GM18505 (cell line): ENCODE data around the gene RABL2B.
"Not testable (repeated sequence)": the region's sequence is repeated elsewhere in the genome, so short reads cannot be mapped to it uniquely, and the experiment has no call there.

Source experiments
- ATAC-seq: cut with Tn5 transposase; IDR thresholded peaks from one replicate; pipeline ENCODE4 v1.9.1; 2021; ENCODE audit not compliant: unreplicated experiment
- POLR2A ChIP-seq: IDR thresholded peaks from 4 replicates; pipeline ENCODE4 v1.6.1; 2011; ENCODE audit warnings: borderline replicate concordance; ENCODE audit not compliant: insufficient read depth, insufficient read length; ENCODE audit errors: extremely low read depth

The RABL2B gene

GRCh38 chr22:50783033-50783879 is at the start of gene RABL2B:
RABL2B (minus strand) TSS chr22:50783636; CDS start chr22:50782294, 1,342 bp downstream.
- TF ChIP-seq POLR2A: peak; percentile 44
- ATAC-seq: peak; percentile 99

- not testable (repeated sequence) for ATAC-seq
These were observed 3.5 kb upstream of the RABL2B start for GRCh38 chr22:50786936-50787335.

GRCh38 chr22:50785289-50785688 is 1.9 kb upstream of the RABL2B start:
- not testable (repeated sequence) for ATAC-seq

GRCh38 chr22:50783880-50784276 is 442 bp upstream of the RABL2B start:
- peak; percentile 23 for ATAC-seq

- not testable (repeated sequence) for ATAC-seq
These were observed 1.2 kb downstream of the RABL2B start for GRCh38 chr22:50782253-50782652.

- ATAC-seq: not testable (repeated sequence)
These were observed 3.2 kb downstream of the RABL2B start for GRCh38 chr22:50780244-50780643.

GRCh38 chr22:50777631-50778030 is 5.8 kb downstream of the RABL2B start:
- not testable (repeated sequence) for ATAC-seq

GRCh38 chr22:50775132-50775531 is 8.3 kb downstream of the RABL2B start:
- not testable (repeated sequence) for ATAC-seq

GRCh38 chr22:50764288-50764687 is 19.1 kb downstream of the RABL2B start:
- not testable (repeated sequence) for ATAC-seq

- ATAC-seq: not testable (repeated sequence)
These were observed 21.6 kb downstream of the RABL2B start for GRCh38 chr22:50761829-50762228.

- ATAC-seq: not testable (repeated sequence)
These were observed 23.7 kb downstream of the RABL2B start for GRCh38 chr22:50759597-50760341.

GRCh38 chr22:50756949-50757491 is 26.4 kb downstream of the RABL2B start:
- ATAC-seq: not testable (repeated sequence)

- ATAC-seq: not testable (repeated sequence)
These were observed 27.0 kb downstream of the RABL2B start for GRCh38 chr22:50756406-50756805.

- not testable (repeated sequence) for ATAC-seq
These were observed 28.2 kb downstream of the RABL2B start for GRCh38 chr22:50755251-50755650.

GRCh38 chr22:50749302-50750074 is 33.9 kb downstream of the RABL2B start:
- not testable (repeated sequence) for ATAC-seq

GRCh38 chr22:50748630-50749029 is 34.8 kb downstream of the RABL2B start:
- not testable (repeated sequence) for ATAC-seq

- not testable (repeated sequence) for ATAC-seq
These were observed 35.9 kb downstream of the RABL2B start for GRCh38 chr22:50747521-50747920.

GRCh38 chr22:50744424-50744823 is 39.0 kb downstream of the RABL2B start:
- not testable (repeated sequence) for ATAC-seq

- not testable (repeated sequence) for ATAC-seq
These were observed 42.7 kb downstream of the RABL2B start for GRCh38 chr22:50740714-50741113.
